OCI-LY7 (cell line): Measurements from ENCODE around the gene PPP1CA. TPM values are rescaled to one million over a fixed set of nuclear protein-coding genes. Genes with fewer than 3 reads are reported as not detected.

ENCODE experiments used
- BruUV-seq: library from RNA; stranded (reverse); fragments of 400-500 nt; replicated peaks from 2 replicates; lab custom pipeline; 2021; lab: Mats Ljungman, UMichigan
- CTCF ChIA-PET: fragments of 300-600 bp; sonication (Branson Sonifier 250); formaldehyde crosslinking; loops from one replicate; lab custom pipeline; 2022; ENCODE audit warnings: antibody characterized with exemption; ENCODE audit not compliant: unreplicated experiment; lab: Charles Lee
- POLR2A ChIA-PET: fragments of 300-600 bp; sonication (Branson Sonifier 250); formaldehyde crosslinking; loops from one replicate; lab custom pipeline; 2022; ENCODE audit warnings: antibody characterized with exemption; lab: Charles Lee
- DNase-seq: peaks from one replicate; pipeline ENCODE4 v3.0.0-alpha.2; 2015; ENCODE audit warnings: low spot score
- H2AFZ ChIP-seq: fragments of 200-600 bp; sonication (generic), shearing (Covaris generic); 2 replicates; pipeline ENCODE4 v1.6.1; 2014; ENCODE audit warnings: mild to moderate bottlenecking, antibody characterized with exemption, low read length, moderate library complexity
- H3K27ac ChIP-seq: fragments of 200-600 bp; sonication (generic); 2 replicates; pipeline ENCODE4 v1.5.1; 2014; ENCODE audit warnings: mixed run types, low read depth, mild to moderate bottlenecking, moderate library complexity, low read length, inconsistent platforms; ENCODE audit not compliant: poor library complexity, severe bottlenecking
- H3K36me3 ChIP-seq: fragments of 200-600 bp; sonication (generic); 2 replicates; pipeline ENCODE4 v1.6.1; 2014; ENCODE audit warnings: mild to moderate bottlenecking, antibody characterized with exemption, low read length, moderate library complexity, mixed read lengths; ENCODE audit not compliant: insufficient read depth
- H3K4me1 ChIP-seq: fragments of 200-600 bp; sonication (generic); 2 replicates; pipeline ENCODE4 v1.5.1; 2014; ENCODE audit warnings: mild to moderate bottlenecking, low read length; ENCODE audit not compliant: insufficient read depth, poor library complexity, severe bottlenecking
- H3K4me2 ChIP-seq: fragments of 200-600 bp; sonication (generic); 2 replicates; pipeline ENCODE4 v1.6.1; 2014; ENCODE audit warnings: mild to moderate bottlenecking, low read length
- H3K4me3 ChIP-seq: fragments of 200-600 bp; sonication (generic); 2 replicates; pipeline ENCODE4 v1.5.1; 2014; ENCODE audit warnings: mild to moderate bottlenecking, low read depth, low read length; ENCODE audit not compliant: poor library complexity, severe bottlenecking
- H3K79me2 ChIP-seq: fragments of 200-600 bp; sonication (generic); 2 replicates; pipeline ENCODE4 v1.6.1; 2016; ENCODE audit warnings: low read depth, mild to moderate bottlenecking, low read length, moderate library complexity, mixed read lengths; ENCODE audit not compliant: insufficient read depth
- H3K9me2 ChIP-seq: fragments of 200-600 bp; sonication (generic); 2 replicates; pipeline ENCODE4 v1.6.1; 2016; ENCODE audit warnings: mild to moderate bottlenecking, low read length, mixed read lengths; ENCODE audit not compliant: insufficient read depth
- H3K9me3 ChIP-seq: fragments of 200-600 bp; sonication (generic); 2 replicates; pipeline ENCODE4 v1.6.1; 2014; ENCODE audit warnings: mild to moderate bottlenecking, mixed run types, low read length, mixed read lengths
- H4K20me1 ChIP-seq: fragments of 200-600 bp; sonication (generic); 2 replicates; pipeline ENCODE4 v1.6.1; 2014; ENCODE audit warnings: mild to moderate bottlenecking, antibody characterized with exemption, low read length, moderate library complexity, mixed read lengths; ENCODE audit not compliant: insufficient read depth
- EZH2phosphoT487 ChIP-seq: fragments of 200-600 bp; sonication (generic); IDR thresholded peaks from 2 replicates; pipeline ENCODE4 v1.6.1; 2018; ENCODE audit warnings: low read depth, borderline replicate concordance, mild to moderate bottlenecking, mixed run types, antibody characterized with exemption, low read length, moderate library complexity, mixed read lengths
- intact Hi-C: fragments of 100-400 bp; cut with micrococcal nuclease; formaldehyde crosslinking; loops from one replicate; pipeline ENCODE4 v1.10.0; 2022; ENCODE audit not compliant: unreplicated experiment
- total RNA-seq, 2 experiments: library from RNA; depleted of rRNA in 1 of 2; stranded (reverse); fragments of >200 nt in 1 of 2; shearing (Covaris generic) in 1 of 2; gene quantifications; 2 replicates each; pipeline ENCODE4 v1.2.3, GENCODE V29; 2014 to 2022
- TF ChIP-seq, protein P1 (sequence below): fragments of 200-600 bp; sonication (generic); conservative IDR thresholded peaks from 2 replicates; pipeline ENCODE4 v1.5.1; 2014; ENCODE audit warnings: mild to moderate bottlenecking, antibody characterized with exemption, low read length, moderate library complexity, mixed read lengths

The PPP1CA gene
- total RNA-seq, 2 experiments from 2014 or later = 210 to 311 TPM

GRCh38 chr11:67434395-67434881, 32.8 kb upstream of the PPP1CA start:
- Histone ChIP-seq H3K9me3 (no peaks in the 10 kb centered on the region), H3K4me1 (peaks cover 61% of the 10 kb centered on the region), H3K4me2 (peak overlapping the region; percentile 97), H2AFZ (no peak overlapping the region), H3K27ac (peak overlapping the region; percentile 94), H3K79me2 (peaks cover 34% of the 10 kb centered on the region), H4K20me1 (peaks cover 12% of the 10 kb centered on the region), H3K9me2 (no peaks in the 10 kb centered on the region), H3K4me3 (peak overlapping the region; percentile 81), H3K36me3 (peaks cover 68% of the 10 kb centered on the region)
- POLR2A ChIA-PET = no interaction called here
- BruUV-seq = no TSS peak
- TF ChIP-seq, protein P1, sequence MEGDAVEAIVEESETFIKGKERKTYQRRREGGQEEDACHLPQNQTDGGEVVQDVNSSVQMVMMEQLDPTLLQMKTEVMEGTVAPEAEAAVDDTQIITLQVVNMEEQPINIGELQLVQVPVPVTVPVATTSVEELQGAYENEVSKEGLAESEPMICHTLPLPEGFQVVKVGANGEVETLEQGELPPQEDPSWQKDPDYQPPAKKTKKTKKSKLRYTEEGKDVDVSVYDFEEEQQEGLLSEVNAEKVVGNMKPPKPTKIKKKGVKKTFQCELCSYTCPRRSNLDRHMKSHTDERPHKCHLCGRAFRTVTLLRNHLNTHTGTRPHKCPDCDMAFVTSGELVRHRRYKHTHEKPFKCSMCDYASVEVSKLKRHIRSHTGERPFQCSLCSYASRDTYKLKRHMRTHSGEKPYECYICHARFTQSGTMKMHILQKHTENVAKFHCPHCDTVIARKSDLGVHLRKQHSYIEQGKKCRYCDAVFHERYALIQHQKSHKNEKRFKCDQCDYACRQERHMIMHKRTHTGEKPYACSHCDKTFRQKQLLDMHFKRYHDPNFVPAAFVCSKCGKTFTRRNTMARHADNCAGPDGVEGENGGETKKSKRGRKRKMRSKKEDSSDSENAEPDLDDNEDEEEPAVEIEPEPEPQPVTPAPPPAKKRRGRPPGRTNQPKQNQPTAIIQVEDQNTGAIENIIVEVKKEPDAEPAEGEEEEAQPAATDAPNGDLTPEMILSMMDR = no peak
- TF ChIP-seq EZH2phosphoT487 = no peak
- no peak for DNase-seq
- CTCF ChIA-PET = no interaction called here
- intact Hi-C loops = no loop called here

- Histone ChIP-seq H3K4me2 (peak overlapping the region; percentile 97), H4K20me1 (peaks cover 12% of the 10 kb centered on the region), H3K4me3 (peak overlapping the region; percentile 81), H3K9me2 (no peaks in the 10 kb centered on the region), H3K9me3 (no peaks in the 10 kb centered on the region), H3K36me3 (peaks cover 68% of the 10 kb centered on the region), H2AFZ (no peak overlapping the region), H3K27ac (peak overlapping the region; percentile 94), H3K4me1 (peaks cover 60% of the 10 kb centered on the region), H3K79me2 (peaks cover 41% of the 10 kb centered on the region)
- DNase-seq = no peak
- intact Hi-C loops = no loop called here
- POLR2A ChIA-PET = no interaction called here
- no peak for TF ChIP-seq EZH2phosphoT487
- TF ChIP-seq, protein P1 = no peak
- BruUV-seq = no TSS peak
- CTCF ChIA-PET = no interaction called here
Measured at GRCh38 chr11:67433536-67434394, 32.1 kb upstream of the PPP1CA start.
